ENCODE measurements around the gene FAM89A.

GRCh38 chr1:231021540-231022031 lies 18.5 kb downstream of the FAM89A start:
- TF ChIP-seq, protein P1, sequence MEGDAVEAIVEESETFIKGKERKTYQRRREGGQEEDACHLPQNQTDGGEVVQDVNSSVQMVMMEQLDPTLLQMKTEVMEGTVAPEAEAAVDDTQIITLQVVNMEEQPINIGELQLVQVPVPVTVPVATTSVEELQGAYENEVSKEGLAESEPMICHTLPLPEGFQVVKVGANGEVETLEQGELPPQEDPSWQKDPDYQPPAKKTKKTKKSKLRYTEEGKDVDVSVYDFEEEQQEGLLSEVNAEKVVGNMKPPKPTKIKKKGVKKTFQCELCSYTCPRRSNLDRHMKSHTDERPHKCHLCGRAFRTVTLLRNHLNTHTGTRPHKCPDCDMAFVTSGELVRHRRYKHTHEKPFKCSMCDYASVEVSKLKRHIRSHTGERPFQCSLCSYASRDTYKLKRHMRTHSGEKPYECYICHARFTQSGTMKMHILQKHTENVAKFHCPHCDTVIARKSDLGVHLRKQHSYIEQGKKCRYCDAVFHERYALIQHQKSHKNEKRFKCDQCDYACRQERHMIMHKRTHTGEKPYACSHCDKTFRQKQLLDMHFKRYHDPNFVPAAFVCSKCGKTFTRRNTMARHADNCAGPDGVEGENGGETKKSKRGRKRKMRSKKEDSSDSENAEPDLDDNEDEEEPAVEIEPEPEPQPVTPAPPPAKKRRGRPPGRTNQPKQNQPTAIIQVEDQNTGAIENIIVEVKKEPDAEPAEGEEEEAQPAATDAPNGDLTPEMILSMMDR (IDR thresholded peaks at IDR 0.05; ENCODE audit: poor library complexity), result no peak
- no peak for TF ChIP-seq EZH2phosphoT487 (IDR thresholded peaks at IDR 0.05; ENCODE audit: low read depth, severe bottlenecking, unreplicated experiment)
- no peak for TF ChIP-seq EZH2 (IDR thresholded peaks at IDR 0.05; ENCODE audit: borderline replicate concordance)

Measured in hepatocyte (in vitro differentiated cells).